Measurements from ENCODE around the gene CCR2.

Gene CCR2

DNA sequence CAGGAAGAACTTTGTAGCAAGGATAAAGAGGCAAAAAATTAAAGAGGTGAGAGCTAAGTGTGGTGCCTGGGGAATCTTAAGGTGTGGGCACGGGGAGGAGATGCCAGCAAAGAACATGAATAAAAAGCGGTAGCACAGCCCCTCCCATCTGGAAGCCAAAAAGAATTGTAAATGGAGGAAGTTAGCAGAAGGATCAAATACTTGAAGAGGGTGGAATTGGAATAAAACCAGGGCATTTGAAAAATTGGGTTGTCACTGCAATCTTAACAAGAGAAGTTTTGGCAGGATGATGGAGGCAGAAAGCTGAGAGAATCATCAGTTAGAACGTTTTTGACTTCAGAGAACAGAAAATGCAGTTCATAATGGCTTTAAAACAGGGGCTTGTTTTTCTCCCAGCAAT lies 2.4 kb downstream of the CCR2 start:
- no peak for DNase-seq

DNA sequence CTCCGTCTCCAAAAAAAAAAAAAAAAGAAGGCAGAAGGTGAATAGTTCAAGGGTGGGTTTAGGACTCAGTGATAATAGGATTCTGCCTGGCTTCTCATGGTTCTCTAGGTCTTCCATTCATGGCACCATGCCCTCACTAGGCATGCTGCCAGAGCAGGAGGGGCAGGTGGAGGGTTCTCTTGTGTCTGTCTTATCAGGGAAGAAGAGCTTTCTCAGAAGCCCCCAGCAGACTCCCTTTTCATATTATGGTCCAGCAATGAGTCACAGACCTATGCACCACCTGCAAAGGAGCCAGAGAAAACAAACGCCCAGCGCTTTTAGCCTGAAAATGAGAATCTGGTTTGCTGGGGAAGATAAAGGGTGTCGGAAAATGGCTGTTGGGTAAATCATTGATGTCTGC lies 3.0 kb downstream of the CCR2 start:
- no peak for DNase-seq

GRCh38 chr3:46358466-46358865 lies 4.6 kb downstream of the CCR2 start:
- DNase-seq, result no peak

- DNase-seq, result no peak
These were observed 6.0 kb downstream of the CCR2 start for GRCh38 chr3:46359733-46360493.

DNA sequence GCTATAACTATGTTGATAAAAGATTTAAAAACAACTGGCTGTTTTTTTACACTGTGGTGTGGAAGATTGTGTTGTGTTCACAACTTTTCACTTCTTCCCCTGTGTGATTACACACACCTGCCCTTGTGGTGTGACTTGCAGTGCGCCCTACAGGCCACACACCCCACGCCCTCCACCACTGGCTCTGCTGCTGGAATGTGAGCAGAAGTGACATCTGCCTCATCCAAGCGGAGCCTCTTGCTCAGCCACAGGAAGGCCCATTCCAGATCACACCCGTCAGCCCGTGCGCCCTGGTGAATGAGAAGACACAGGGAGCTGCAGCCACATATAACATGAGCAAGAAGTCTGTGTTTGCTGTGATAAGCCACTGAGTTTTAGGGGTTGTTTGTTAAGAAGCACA lies 7.0 kb downstream of the CCR2 start:
- no peak for DNase-seq

- DNase-seq, result no peak
These were observed 7.7 kb downstream of the CCR2 start for GRCh38 chr3:46361408-46362283.

- DNase-seq, result no peak
These were observed 11.1 kb downstream of the CCR2 start for GRCh38 chr3:46365041-46365440.

DNA sequence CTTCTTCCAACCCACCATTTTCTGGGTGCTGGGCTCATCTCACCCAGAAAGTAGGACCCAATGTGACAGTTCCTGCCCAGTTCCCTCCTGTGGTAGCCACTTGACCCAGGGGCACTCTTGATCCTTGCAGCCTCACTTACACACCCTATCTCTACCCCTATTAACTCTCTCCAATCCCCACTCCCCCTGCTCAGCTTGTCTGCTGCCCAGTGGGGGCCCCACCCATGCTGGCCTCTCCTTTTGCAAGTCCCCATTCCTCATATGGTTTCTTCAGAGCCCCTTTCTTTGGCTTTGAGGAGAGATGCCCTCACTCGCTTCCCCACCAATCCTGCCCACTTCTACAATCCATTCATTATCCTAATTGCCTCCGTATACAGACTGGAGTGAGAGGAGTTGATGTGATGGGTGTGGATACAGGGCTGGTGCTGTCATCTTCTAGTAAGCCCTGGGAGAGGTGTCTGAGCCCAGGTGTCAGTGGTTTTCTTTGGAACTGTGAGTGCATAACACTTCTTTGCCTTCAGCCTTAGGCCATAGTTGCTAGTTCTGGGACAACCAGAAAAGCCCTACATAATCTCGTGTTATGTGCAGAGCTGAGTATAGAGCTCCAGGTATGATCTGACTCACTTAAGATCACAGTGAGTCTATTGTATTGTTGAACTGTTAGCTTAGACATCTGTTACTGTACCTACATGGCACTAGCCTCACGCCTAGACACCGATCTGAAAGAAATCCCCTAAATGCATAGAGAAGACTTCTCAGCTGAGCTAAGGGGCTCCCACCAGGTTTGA lies 12.0 kb downstream of the CCR2 start:
- no peak for DNase-seq

DNA sequence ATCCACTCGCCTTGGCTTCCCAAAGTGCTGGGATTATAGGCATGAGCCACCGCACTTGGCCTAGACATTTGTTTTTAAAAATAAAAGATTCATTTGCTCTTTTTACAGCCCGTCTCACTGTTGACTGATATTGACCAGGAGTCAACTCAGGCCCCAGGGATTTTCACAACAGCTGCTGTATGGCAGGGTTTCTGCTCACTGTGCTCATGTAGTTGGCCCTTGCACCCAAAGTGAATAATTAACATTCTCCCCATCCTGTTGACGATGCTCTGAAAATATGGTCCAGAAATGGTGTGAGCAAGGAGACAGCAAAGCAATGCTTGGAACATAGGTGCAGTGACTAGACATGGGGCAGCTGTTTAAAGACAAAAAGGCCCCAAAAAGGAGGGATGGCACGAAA lies 13.9 kb downstream of the CCR2 start:
- no peak for DNase-seq

GRCh38 chr3:46368569-46368968 lies 14.7 kb downstream of the CCR2 start:
- DNase-seq, result no peak

DNA sequence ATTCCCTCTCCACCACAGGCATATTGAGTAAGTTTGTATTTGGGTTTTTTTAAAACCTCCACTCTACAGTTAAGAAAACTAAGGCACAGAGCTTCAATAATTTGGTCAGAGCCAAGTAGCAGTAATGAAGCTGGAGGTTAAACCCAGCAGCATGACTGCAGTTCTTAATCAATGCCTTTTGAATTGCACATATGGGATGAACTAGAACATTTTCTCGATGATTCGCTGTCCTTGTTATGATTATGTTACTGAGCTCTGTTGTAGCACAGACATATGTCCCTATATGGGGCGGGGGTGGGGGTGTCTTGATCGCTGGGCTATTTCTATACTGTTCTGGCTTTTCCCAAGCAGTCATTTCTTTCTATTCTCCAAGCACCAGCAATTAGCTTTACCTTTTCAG lies 15.2 kb downstream of the CCR2 start:
- no peak for DNase-seq

DNA sequence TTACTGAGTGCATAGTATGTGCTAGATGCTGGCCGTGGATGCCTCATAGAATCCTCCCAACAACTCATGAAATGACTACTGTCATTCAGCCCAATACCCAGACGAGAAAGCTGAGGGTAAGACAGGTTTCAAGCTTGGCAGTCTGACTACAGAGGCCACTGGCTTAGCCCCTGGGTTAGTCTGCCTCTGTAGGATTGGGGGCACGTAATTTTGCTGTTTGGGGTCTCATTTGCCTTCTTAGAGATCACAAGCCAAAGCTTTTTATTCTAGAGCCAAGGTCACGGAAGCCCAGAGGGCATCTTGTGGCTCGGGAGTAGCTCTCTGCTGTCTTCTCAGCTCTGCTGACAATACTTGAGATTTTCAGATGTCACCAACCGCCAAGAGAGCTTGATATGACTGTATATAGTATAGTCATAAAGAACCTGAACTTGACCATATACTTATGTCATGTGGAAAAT lies 15.8 kb downstream of the CCR2 start:
- no peak for DNase-seq

DNA sequence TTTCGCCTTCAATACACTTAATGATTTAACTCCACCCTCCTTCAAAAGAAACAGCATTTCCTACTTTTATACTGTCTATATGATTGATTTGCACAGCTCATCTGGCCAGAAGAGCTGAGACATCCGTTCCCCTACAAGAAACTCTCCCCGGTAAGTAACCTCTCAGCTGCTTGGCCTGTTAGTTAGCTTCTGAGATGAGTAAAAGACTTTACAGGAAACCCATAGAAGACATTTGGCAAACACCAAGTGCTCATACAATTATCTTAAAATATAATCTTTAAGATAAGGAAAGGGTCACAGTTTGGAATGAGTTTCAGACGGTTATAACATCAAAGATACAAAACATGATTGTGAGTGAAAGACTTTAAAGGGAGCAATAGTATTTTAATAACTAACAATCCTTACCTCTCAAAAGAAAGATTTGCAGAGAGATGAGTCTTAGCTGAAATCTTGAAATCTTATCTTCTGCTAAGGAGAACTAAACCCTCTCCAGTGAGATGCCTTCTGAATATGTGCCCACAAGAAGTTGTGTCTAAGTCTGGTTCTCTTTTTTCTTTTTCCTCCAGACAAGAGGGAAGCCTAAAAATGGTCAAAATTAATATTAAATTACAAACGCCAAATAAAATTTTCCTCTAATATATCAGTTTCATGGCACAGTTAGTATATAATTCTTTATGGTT lies 17.1 kb downstream of the CCR2 start, which contains the start of gene CCR5:
Gene CCR5, plus strand, starts transcription at position 108 of the 680 bp plus-strand sequence. CDS start 1,957 bp downstream, outside the sequence.
- no peak for DNase-seq

DNA sequence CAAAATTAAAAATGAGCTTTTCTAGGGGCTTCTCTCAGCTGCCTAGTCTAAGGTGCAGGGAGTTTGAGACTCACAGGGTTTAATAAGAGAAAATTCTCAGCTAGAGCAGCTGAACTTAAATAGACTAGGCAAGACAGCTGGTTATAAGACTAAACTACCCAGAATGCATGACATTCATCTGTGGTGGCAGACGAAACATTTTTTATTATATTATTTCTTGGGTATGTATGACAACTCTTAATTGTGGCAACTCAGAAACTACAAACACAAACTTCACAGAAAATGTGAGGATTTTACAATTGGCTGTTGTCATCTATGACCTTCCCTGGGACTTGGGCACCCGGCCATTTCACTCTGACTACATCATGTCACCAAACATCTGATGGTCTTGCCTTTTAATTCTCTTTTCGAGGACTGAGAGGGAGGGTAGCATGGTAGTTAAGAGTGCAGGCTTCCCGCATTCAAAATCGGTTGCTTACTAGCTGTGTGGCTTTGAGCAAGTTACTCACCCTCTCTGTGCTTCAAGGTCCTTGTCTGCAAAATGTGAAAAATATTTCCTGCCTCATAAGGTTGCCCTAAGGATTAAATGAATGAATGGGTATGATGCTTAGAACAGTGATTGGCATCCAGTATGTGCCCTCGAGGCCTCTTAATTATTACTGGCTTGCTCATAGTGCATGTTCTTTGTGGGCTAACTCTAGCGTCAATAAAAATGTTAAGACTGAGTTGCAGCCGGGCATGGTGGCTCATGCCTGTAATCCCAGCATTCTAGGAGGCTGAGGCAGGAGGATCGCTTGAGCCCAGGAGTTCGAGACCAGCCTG lies 17.8 kb downstream of the CCR2 start:
- no peak for DNase-seq

DNA sequence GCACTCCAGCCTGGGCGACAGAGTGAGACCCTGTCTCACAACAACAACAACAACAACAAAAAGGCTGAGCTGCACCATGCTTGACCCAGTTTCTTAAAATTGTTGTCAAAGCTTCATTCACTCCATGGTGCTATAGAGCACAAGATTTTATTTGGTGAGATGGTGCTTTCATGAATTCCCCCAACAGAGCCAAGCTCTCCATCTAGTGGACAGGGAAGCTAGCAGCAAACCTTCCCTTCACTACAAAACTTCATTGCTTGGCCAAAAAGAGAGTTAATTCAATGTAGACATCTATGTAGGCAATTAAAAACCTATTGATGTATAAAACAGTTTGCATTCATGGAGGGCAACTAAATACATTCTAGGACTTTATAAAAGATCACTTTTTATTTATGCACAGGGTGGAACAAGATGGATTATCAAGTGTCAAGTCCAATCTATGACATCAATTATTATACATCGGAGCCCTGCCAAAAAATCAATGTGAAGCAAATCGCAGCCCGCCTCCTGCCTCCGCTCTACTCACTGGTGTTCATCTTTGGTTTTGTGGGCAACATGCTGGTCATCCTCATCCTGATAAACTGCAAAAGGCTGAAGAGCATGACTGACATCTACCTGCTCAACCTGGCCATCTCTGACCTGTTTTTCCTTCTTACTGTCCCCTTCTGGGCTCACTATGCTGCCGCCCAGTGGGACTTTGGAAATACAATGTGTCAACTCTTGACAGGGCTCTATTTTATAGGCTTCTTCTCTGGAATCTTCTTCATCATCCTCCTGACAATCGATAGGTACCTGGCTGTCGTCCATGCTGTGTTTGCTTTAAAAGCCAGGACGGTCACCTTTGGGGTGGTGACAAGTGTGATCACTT lies 18.8 kb downstream of the CCR2 start:
- no peak for DNase-seq

DNA sequence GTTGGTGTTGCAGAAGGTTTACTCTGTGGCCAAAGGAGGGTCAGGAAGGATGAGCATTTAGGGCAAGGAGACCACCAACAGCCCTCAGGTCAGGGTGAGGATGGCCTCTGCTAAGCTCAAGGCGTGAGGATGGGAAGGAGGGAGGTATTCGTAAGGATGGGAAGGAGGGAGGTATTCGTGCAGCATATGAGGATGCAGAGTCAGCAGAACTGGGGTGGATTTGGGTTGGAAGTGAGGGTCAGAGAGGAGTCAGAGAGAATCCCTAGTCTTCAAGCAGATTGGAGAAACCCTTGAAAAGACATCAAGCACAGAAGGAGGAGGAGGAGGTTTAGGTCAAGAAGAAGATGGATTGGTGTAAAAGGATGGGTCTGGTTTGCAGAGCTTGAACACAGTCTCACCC lies 20.8 kb downstream of the CCR2 start:
- no peak for DNase-seq

GRCh38 chr3:46375218-46375617 lies 21.3 kb downstream of the CCR2 start:
- no peak for DNase-seq

- no peak for DNase-seq
These were observed 21.9 kb downstream of the CCR2 start for GRCh38 chr3:46375814-46376213.

DNA sequence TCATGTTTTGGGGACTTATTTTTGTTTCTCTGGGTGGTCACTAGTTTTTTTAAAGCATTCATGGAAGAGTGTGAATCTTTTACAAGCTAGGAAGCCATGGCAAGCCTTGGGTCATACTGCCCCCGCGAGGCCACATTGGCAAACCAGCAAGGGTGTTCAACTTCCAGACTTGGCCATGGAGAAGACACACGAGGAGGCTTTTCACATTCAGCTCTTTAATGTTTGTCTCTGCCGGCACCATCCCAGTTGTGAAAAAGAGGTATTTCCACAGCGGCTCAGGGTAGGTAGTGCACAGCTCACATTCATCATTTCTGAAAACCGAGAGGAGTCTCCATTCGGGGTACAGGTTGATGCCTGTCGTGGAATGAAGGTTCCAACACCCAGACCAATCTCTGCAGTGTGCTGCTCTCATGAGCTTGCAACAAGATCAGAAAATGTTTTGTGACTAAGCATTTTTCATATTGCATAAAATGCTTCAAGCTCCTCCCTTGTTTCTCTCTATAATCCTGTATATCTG lies 24.6 kb downstream of the CCR2 start:
- DNase-seq, result no peak

DNA sequence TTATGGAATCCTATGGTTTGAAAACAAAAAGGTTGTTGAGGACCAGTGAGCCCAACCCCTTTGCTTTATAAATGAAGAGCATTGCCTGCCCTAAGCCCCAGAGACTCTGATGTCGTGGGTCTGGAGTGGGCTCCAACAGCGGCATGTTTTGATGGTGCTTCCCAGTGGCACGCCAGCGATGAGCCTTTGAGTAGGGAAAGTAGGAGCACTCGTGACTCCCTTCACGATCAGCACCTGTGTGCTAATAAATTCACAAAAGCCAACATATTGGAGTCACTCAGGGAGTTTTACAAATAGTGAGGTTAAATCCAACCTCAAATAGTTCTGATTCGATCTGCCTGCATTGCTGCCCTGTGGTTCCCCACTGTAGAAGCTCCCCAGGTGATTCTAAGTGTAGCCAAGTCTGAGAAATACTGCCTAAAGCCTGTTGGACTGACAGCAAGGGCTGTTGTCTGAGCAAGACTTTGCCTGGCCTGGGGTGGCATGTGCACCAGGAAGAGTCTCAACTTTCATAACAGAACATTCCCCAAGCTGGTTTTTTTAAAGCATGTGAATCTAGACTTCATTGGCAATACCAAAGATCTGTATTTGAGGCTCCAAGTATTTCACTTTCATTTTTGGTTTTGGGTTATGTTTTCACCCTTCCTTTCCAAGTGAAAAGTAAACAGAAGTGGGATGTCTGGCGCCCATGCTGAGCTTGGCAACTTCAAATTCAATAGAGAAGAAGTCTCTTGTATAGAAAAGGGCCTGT lies 26.7 kb downstream of the CCR2 start:
- no peak for DNase-seq
